ENCODE data around the gene SPATA32.

SPATA32 gene

DNA sequence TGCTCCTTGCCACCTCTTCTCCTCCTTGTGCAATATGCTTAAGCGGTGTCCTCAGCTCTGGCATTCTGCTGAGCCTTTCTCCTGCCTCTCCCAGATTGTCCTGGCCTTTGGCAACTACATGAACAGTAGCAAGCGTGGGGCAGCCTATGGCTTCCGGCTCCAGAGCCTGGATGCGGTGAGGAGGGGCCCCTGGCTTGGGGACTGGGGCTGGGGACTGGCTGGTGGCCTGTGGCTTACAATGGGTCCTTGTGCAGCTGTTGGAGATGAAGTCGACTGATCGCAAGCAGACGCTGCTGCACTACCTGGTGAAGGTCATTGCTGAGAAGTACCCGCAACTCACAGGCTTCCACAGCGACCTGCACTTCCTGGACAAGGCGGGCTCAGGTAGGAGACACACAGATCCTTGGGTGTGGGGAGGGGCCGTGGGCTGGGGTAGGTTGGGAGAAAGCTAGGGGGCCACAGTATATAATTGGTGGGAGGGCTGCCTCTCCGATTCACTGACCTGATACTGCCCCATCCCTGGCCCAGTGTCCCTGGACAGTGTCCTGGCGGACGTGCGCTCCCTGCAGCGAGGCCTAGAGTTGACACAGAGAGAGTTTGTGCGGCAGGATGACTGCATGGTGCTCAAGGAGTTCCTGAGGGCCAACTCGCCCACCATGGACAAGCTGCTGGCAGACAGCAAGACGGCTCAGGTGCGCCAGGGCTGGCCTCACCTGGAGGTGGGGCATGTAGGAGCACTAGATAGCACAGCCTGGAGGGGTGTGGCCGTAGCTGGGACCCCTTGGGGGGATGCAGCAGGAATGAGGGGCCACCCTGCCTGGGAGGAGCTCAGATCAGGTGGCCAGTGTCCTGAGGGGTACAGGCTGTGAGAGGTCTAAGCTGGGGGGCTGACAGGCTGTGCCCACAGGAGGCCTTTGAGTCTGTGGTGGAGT, 16.9 kb downstream of the SPATA32 start:
- no peak for DNase-seq

DNA sequence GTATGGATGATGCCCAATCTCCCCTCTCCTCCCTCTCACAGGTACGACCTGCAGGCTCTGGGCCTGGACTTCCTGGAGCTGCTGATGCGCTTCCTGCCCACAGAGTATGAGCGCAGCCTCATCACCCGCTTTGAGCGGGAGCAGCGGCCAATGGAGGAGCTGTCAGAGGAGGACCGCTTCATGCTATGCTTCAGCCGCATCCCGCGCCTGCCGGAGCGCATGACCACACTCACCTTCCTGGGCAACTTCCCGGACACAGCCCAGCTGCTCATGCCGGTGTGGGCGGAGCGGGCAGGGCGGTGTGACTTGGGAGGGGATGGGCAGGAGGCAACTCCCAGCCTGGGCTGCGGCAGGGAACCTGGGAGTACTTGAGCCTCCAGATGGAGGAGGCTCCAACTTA, 18.1 kb downstream of the SPATA32 start:
- DNase-seq, result no peak

DNA sequence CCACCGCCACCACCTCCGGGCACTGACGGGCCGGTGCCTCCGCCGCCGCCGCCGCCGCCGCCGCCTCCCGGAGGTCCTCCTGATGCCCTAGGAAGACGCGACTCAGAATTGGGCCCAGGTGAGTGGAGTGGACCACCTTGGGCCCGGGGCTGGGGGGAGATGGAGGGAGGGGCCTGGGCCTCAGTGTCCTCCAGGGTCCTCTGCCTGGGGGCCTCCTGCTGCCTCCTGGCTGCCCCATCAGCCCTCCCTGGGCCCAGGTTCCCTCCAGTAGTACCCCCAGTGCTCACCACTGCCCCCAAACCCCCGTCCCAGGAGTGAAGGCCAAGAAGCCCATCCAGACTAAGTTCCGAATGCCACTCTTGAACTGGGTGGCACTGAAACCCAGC, 19.9 kb downstream of the SPATA32 start:
- no peak for DNase-seq

DNA sequence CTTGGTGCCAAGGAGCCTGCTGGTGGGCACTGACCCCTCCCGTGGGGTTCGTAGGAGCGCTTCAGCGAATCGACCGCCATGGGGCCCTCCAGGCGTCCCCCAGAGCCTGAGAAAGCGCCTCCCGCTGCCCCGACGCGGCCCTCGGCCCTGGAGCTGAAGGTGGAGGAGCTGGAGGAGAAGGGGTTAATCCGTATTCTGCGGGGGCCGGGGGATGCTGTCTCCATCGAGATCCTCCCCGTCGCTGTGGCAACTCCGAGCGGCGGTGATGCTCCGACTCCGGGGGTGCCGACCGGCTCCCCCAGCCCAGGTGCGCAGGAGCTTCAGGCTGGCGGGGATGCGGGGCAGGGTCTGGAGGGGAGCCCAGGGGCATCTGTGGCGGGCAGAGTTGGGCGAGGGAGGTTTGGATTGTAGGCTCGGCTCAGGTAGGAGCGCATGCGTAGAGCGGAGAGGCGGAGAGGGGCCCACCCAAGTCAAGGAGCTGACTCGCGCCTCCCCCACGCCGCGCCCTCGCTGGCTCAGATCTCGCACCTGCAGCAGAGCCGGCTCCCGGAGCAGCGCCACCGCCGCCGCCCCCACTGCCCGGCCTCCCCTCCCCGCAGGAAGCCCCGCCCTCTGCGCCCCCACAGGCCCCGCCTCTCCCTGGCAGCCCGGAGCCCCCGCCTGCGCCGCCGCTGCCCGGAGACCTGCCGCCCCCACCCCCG, 20.4 kb downstream of the SPATA32 start:
- DNase-seq, result peak; percentile 49 to 68

DNA sequence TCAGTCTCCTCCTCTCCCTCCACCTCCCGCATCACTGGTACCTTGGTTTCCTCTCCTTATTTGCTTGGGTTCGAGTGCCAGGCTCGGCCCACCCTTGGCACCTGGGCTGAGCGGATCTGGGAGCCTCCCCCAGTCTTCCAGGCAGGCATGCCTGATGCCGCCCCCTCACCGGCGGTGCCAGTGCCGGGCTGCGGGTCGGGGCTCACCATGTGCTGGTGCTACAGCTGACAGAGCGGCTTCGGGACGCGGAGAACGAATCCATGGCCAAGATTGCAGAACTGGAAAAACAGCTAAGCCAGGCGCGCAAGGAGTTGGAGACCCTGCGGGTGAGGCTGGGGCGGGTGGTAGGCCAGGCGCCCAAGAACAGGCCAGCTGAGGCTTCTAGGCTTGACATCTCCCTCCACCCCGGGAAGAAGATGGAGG, 21.0 kb downstream of the SPATA32 start:
- no peak for DNase-seq

DNA sequence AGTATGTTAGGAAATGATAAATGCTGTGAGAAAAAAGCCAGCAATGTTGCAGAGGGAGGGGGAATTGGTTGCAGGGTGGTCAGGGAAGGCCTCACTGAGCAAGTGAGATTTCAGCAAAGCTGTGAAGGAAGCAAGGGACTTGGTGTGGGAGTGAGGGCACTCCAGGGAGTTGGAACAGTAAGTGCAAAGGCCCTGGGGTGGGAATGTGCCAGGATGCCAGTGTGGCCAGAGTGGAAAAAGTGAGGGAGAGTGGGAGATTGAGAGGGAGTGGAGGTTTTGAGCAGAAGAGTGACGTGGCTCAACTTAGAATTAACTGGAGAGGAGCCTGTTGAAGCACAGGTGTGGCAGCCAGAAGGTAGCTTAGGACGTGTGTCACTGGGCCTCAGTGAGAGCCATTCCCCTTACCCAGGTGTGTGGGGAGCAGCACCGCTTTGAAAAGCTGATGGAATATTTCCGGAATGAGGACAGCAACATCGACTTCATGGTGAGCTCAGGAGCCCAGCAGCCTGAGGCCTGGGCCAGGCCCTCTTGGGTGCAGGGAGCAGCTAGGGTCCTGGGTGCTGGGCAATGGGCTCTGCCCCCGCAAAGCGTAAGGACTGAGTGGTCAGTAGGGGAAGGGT, 23.6 kb downstream of the SPATA32 start:
- no peak for DNase-seq

DNA sequence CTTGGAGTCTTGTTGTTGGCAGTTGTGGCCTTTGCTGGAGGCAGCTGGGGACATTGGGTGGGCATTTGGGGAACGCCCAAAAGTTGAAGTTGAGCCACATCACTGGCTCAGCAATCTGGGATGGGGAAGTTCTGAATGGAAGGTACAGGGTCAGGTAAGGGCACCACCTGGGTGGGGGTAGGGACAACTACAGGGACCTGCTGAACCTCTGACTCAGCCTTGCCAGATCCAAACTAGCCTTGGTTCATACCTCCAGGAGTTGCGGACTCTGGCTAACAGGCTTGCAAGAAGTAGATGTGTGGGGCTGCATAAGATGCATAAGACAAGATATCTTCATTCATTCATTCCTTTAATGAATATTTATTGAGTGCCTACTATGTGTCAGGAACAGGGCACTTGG, 24.2 kb downstream of the SPATA32 start:
- no peak for DNase-seq

DNA sequence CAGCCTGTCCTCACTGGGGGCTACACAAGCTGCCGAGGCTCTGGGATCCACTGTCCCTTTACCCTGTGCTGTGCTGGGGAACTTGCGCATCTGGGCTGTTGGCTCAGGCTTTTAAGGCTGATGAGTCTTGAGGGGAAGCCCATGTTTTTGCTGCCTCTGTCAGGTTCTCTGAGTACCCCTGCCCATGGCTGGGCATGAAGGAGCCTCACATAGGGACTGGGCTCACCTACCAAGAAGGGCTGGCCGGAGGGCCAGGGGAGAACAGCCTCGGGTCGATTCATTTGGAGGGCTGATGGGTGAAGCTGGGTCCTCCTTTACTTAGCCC, 25.6 kb downstream of the SPATA32 start:
- DNase-seq, result no peak

DNA sequence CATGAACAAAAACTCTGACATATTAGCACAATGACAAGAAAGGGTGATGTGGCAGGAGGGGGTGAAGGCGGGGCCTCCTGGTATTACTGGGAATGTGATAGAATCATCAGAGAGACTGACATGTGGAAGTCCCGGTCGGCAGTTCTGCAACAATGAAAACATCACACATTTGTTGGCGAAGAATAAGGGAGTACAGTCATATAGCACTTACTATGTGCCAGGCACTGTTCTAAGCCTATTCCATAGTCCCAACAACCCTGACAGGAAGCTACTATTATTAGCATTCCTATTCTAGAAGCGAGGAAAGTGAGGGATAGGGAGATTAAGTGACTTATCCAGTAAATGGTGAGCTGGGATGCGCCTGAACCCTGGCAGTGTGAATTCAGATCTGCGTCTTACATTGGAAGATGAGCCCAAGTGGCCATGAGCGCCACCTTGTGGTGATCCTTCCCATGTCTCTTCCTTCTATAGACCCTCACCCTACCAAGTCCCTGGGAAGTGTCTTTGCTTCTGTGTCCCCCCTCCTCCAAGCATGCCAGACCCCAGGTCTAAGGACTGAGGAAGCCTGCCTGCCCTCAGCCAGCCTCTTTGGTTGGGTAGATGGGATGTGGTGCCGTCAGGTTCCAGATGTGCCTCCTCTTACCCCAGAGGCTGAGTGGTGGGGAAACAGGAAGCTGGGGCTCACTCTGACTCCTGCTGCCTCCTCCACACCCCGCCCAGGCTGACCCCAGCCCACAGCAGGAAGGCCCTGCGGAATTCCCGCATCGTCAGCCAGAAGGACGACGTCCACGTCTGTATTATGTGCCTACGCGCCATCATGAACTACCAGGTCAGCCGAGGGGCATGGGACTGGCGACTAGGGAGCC, 26.2 kb downstream of the SPATA32 start:
- DNase-seq, result peak in 1 of 2 experiments; percentile 53

DNA sequence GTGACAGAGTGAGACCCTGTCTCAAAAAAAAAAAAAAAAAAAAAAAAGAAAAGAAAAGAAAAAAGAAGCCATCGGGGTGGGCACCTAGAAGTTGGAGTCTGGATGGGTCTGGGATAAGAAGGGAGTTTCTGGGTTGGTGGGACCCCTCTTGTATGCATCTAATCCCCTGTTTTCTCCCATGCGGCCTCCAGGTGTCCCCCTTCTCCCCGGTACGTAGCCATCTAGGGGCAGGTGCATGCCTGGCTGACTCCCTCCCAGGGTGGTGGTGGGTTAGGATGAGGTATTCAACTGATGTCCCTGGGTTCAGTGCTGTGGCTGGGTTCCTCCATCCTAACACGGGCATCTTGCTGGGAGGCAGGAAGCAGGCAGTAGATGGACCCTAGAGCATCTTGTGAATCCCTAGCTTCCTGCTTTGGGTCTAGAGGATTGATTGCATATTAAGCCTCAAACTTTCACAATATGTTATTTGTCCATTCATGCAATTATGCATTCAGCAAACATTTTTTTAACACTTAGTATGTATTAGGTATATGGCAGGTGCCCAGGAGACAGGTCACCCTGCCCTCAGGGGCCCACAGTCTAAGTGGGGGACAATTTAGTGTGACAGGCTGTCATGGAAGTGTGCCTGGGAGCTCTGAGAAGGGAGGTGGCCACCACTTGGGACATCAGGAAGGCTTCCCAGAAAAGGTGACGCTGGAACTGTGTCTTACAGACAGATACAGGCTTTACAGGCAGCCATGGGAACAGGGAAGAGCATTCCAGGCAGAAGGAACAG, 27.1 kb downstream of the SPATA32 start:
- DNase-seq, result peak; percentile 22 to 33

DNA sequence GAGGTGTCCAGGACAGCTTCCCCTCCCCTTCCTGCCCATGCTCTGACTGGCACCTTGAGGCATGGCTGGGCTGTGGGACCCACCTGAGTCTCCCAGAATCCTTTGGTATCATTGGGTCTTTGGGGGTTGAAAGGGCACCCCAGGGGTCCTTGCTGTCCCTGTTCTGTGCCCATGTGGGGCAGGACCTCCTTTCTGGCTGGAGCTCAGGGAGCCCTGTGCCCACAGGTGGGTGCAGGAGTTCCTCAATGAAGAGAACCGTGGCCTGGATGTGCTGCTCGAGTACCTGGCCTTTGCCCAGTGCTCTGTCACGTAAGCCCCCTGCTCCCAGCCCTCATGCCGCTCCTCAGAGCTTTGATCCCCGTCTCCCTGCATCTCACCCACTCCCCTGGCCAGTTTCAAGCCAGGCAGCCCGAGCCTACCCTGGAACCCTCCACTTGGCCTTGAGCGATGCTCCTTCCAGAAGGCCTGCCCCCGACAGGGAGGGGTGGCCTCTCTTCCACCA, 28.4 kb downstream of the SPATA32 start:
- DNase-seq, result no peak

DNA sequence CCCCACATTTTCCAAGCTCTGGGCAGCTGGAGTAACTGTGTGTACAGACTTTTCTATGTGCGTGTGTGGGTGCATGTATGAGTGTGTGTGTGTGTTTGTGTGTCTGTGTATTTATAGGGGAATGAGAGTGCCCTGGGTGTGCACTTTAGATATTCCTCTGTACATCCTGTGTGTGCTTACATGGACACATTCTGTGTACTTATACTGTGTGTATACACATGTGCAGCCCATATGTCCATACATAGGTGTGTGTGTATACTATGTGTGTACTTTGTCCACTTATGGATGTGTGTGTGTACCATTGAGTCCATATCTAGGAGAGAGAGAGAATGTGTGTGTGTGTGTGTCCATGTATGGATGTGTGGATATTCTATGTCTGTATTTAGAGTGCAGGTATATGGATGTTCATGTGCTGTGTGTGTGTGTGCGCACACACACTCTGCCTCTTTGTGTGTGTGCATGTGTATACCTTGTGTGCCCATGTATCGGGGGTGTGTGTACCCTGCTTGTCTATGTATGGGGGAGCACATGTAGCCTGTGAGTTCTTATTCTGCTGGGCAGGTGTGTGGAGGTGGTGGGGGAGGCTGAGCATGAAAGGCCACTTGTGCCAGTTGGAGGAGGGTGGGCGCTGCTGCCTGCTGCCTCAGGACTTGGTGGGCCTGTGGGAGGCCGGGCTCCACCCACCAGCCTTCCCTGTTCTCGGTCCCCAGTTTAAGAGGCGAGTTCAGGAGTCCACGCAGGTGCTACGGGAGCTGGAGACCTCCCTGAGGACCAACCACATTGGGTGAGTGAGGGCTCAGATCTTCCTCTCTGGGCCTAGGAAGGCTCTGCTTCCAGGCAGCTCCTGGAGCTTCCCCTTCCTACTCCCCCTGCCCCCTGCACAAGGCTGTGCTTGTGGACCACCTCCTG, 29.1 kb downstream of the SPATA32 start:
- no peak for DNase-seq

DNA sequence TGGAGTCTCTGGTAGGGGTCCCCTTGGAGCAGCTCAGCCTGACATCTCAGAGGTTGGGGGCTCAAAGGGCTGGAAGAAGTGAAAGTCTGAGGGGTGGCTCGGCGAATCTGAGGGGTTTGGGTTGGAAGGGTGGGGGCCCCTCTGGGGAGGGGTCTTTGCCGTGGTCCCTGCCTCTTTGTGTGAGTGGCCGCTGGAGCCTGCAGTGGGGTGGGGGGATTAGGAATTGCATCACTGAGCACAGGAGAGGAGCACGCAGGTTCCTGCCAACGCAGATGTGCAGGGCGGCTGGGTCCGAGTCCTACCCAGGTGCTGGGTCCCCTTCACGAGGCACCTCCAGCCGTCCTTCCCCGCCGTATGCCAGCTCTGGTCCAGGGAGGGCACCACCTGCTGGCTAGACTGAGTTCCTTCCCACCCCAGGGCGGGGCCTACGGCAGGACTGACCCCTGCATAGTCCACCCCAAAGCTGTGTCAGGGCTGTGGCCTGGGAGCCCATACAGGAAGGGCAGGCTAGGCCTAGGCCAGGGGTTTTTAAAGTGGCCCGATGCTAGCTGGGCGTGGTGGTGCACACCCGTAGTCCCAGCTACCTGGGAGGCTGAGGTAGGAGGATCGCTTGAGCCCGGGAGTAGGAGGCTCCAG, 30.3 kb downstream of the SPATA32 start:
- no peak for DNase-seq

DNA sequence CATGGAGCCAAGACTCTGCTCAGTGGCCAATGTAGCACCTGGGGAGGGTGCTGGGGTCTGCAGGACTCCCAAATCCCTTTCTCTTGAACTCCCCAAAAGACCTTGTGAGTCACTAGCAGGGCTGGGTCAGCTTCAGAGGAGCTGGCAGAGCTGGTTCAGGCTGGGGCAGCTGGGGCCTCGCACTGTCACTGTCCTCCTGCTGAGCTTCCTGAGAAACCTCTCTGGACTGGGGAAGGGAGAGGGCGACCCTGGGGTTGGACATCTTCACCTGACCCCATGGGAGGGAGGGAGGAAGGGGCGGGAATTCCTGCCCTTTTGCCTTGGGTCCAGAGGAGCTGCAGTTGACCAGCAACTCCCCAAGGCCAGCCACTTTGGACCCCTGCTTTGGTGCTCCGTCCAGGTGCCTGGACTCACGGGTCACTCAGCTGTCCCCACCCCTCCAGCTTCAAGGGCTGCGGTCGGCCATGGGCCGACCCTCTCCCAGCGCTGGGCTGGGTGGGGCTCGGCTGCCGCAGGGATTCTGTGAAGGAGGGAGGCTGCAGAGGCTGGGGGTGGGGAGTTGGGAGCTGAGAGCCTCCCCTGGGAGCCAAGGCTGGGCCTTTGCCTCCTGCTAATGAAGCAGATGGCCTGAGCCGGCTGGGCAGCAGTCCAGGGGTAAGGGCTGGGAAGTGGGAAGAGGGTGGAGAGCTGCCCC, 31.0 kb downstream of the SPATA32 start:
- DNase-seq, result no peak

DNA sequence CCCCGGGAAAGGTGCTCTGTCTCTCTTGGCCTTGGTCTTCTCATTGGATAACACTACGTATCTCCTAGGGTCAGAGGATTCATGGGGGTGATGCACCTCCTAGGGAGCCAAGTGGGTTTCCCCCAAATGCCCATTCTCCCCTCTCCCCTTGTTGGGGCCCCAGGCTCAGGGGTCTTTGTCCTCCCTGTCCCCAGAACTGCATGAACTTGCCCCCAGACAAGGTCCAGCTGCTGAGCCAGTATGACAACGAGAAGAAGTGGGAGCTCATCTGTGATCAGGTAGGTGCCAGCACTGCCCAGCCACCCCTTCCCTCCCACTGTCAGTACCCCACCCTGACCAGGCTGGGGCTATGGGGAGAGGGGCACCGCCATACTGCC, 31.5 kb downstream of the SPATA32 start:
- DNase-seq, result no peak

DNA sequence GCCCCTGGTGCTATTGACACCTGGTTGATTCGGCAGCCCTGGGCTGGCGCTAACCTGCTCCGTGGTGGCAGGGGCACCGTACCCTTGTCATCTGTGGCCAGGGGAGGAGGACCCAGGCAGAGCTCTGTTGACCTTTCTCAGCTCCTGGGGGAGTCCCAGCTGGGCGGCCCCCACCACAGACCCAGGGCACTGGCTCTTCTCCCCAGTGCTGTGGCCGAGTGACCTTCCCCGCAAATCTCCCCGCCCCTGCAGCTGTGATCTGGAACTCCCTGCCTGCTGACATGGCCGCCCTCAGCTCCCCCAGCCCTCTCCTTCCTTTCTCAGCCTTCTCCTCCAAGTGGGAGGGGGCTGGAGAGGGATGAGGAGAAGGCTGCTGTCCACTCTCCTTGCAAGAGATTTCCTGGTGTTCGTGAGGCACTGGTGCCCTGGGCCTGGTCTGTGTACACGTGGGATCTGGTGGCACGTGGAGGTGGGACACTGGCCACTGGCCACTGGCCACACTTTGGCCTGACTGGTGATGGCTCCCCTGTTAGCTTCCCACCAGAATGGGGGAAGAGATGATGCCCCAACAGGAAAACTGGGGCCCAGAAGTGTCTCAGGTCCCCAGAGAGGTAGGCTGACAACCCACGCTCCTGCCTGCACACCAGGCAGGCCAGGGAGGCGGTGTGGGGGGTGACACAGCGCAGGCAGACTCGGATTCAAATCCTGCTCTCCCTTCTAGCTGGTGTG, 32.0 kb downstream of the SPATA32 start:
- no peak for DNase-seq

DNA sequence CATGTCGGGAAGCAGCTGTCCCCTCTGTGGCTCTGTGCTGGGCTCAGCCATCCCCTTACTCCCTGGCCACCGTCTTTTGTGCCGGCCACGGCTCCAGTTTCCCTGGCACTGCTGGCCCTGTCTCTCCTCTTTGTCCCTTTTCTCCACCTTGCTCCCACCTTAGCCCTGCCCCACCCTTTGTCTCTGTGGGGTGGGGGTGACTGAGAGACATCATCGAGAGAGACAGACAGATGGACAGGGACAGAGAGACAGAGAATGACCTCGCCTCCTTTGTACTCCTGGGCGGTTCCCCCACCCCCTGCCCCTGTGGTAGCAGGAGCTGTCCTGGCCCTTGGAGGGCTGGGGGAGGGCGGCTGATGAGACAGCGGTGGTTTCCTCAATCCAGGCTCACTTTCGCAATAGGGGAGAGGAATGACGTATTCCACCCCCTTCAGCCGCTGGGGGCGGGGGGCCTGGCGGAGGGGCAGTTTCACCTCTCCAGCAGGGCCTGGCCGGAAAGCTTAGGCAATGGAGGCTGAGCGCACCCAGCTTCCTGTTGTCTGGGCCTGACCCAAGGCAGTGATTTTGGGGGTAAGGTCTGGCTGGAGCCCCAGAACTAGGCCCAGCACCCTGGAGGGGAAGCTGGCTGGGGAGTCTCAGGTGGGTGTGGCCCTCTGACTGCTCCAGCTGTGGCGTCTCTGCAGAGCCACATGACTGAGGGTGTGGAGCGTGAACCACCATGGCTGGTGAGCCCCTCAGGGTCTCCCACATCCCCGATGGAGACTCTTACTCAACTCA, 32.9 kb downstream of the SPATA32 start:
- DNase-seq, result no peak
